Hematopoietic multipotent progenitor cell treated with erythropoietin and hydrocortisone succinate and interleukin-3 and kit ligand, for 17 days (in vitro differentiated cells): Measurements from ENCODE around the gene RARA.

Experiments
- DNase-seq: peaks from one replicate; pipeline ENCODE4 v3.0.0-alpha.2; 2015; ENCODE audit warnings: low spot score

The RARA gene

GRCh38 chr17:40345994-40346764 lies 37.2 kb downstream of the RARA start:
- DNase-seq, result no peak

GRCh38 chr17:40346765-40347158 lies 37.8 kb downstream of the RARA start:
- no peak for DNase-seq

GRCh38 chr17:40347319-40348135 lies 38.5 kb downstream of the RARA start:
- DNase-seq, result no peak

- no peak for DNase-seq
Observed at GRCh38 chr17:40348136-40348504, 39.1 kb downstream of the RARA start.

GRCh38 chr17:40348562-40349476 lies 39.8 kb downstream of the RARA start:
- DNase-seq, result peak; percentile 50

- no peak for DNase-seq
Observed at GRCh38 chr17:40349477-40349894, 40.5 kb downstream of the RARA start.

GRCh38 chr17:40349895-40350688 lies 41.1 kb downstream of the RARA start:
- no peak for DNase-seq

GRCh38 chr17:40350689-40351358 lies 41.8 kb downstream of the RARA start:
- no peak for DNase-seq

GRCh38 chr17:40351359-40352236 lies 42.6 kb downstream of the RARA start:
- no peak for DNase-seq

GRCh38 chr17:40352237-40352778 lies 43.3 kb downstream of the RARA start:
- DNase-seq, result no peak

- DNase-seq, result no peak
Observed at GRCh38 chr17:40352779-40353394, 43.9 kb downstream of the RARA start.

GRCh38 chr17:40354221-40355122 lies 45.5 kb downstream of the RARA start:
- DNase-seq, result no peak

- peak; percentile 71 for DNase-seq
Observed at GRCh38 chr17:40355123-40355803, 46.3 kb downstream of the RARA start.

- no peak for DNase-seq
Observed at GRCh38 chr17:40355804-40356758, 47.1 kb downstream of the RARA start.

GRCh38 chr17:40356990-40357881 lies 48.3 kb downstream of the RARA start:
- no peak for DNase-seq
